Measurements from ENCODE around the gene MAGI1. TPM values are rescaled to one million over a fixed set of nuclear protein-coding genes. Genes with fewer than 3 reads are reported as not detected.

The MAGI1 gene
- polyA plus RNA-seq, 1 of the 3 experiments (the other 2 are of a cell fraction) = 10.3 TPM

- peaks cover 4% of the 10 kb centered on the region for H3F3A ChIP-seq (replicated peaks; ENCODE audit: insufficient read depth)
- peaks cover 34% of the 10 kb centered on the region; the same call in 1 of the 2 replicates for H3K79me2 ChIP-seq (ENCODE audit: insufficient read depth)
- H2AFZ ChIP-seq (ENCODE audit: low read depth) = no peak overlapping the region
- DNase-seq = no peak
- peak overlapping the region; percentile 18 to 43; a peak in 1 of 4 replicates for H3K27ac ChIP-seq (ENCODE audit: low read depth in 2 of 2, low read length in 1 of 2)
- no peak overlapping the region for H3K9ac ChIP-seq
- H4K20me1 ChIP-seq (ENCODE audit: insufficient read depth) = no peaks in the 10 kb centered on the region; the same call in 1 of the 2 replicates
- no peaks in the 10 kb centered on the region for H3K36me3 ChIP-seq (replicated peaks in 1 of 2; ENCODE audit: control insufficient read depth in 1 of 2, insufficient read depth in 2 of 2, low read length in 1 of 2)
- H3K9me3 ChIP-seq = no peaks in the 10 kb centered on the region
- 0 out of 2 replicates have a peak overlapping the region, but pooled peaks have one; percentile 14 for H3K4me2 ChIP-seq
- ChIA-PET POLR2A (no interaction called here), CTCF (no interaction called here)
- no peaks in the 10 kb centered on the region for H3K27me3 ChIP-seq (ENCODE audit: insufficient read depth)
- 43% methylated on average over 4 of the region's 4 CpGs for WGBS (ENCODE audit: low lambda C conversion rate)
- TF ChIP-seq FOSL2 (IDR thresholded peaks at IDR 0.05; ENCODE audit: borderline replicate concordance, low read depth) = peak; percentile 45; the same call in 1 of the 2 replicates
- TF ChIP-seq TCF12 (IDR thresholded peaks at IDR 0.05) = peak; percentile 17; the same call in 1 of the 2 replicates
- no peak for TF ChIP-seq TEAD4 (IDR thresholded peaks at IDR 0.05; ENCODE audit: borderline replicate concordance, insufficient read depth)
- peak; percentile 75 for TF ChIP-seq NFIC (IDR thresholded peaks at IDR 0.05; ENCODE audit: borderline replicate concordance)
- TF ChIP-seq ELF1 (IDR thresholded peaks at IDR 0.05) = peak; percentile 15; the same call in 1 of the 2 replicates
- no peaks in the 10 kb centered on the region for H3K9me2 ChIP-seq
- H3K4me3 ChIP-seq (ENCODE audit: low read depth in 2 of 2, low read length in 1 of 2) = no peak overlapping the region
- H3K4me1 ChIP-seq (ENCODE audit: control insufficient read depth in 1 of 2, insufficient read depth in 2 of 2, low read depth in 1 of 2, low read length in 1 of 2) = no peaks in the 10 kb centered on the region; a peak in 2 of 4 replicates
Observed at GRCh38 chr3:65851827-65852226, 186.9 kb downstream of the MAGI1 start.

GRCh38 chr3:65850261-65850660 lies 188.5 kb downstream of the MAGI1 start:
- no peak overlapping the region for H3K27ac ChIP-seq (ENCODE audit: low read depth in 2 of 2, low read length in 1 of 2)
- TF ChIP-seq MEF2A (IDR thresholded peaks at IDR 0.05; ENCODE audit: borderline replicate concordance, low read depth) (no peak), FOXJ3 (CRISPR knock-in tag; IDR thresholded peaks at IDR 0.05) (no peak), SIN3A (IDR thresholded peaks at IDR 0.05; ENCODE audit: borderline replicate concordance, low read depth, low read length) (no peak), FOSL2 (IDR thresholded peaks at IDR 0.05; ENCODE audit: borderline replicate concordance, low read depth) (no peak), ELF1 (IDR thresholded peaks at IDR 0.05) (no peak), CHD2 (IDR thresholded peaks at IDR 0.05; ENCODE audit: low read length, partially characterized antibody) (no peak), RFX5 (IDR thresholded peaks at IDR 0.05; ENCODE audit: low read length) (no peak), GATA2 (CRISPR knock-in tag; IDR thresholded peaks at IDR 0.05) (no peak), FOXM1 (IDR thresholded peaks at IDR 0.05; ENCODE audit: low read depth) (no peak), YY1 (IDR thresholded peaks at IDR 0.05; ENCODE audit: low read depth) (no peak), TEAD4 (IDR thresholded peaks at IDR 0.05; ENCODE audit: borderline replicate concordance, insufficient read depth) (no peak)
- H3K9ac ChIP-seq = no peak overlapping the region
- CTCF ChIA-PET = no interaction called here
- no peaks in the 10 kb centered on the region; the same call in 1 of the 2 replicates for H4K20me1 ChIP-seq (ENCODE audit: insufficient read depth)
- H3K9me3 ChIP-seq = no peaks in the 10 kb centered on the region
- no peaks in the 10 kb centered on the region for H3K27me3 ChIP-seq (ENCODE audit: insufficient read depth)
- no peaks in the 10 kb centered on the region; a peak in 2 of 4 replicates for H3K4me1 ChIP-seq (ENCODE audit: control insufficient read depth in 1 of 2, insufficient read depth in 2 of 2, low read depth in 1 of 2, low read length in 1 of 2)
- POLR2A ChIA-PET = no interaction called here
- H3F3A ChIP-seq (replicated peaks; ENCODE audit: insufficient read depth) = peaks cover 4% of the 10 kb centered on the region
- peaks cover 34% of the 10 kb centered on the region; the same call in 1 of the 2 replicates for H3K79me2 ChIP-seq (ENCODE audit: insufficient read depth)
- H3K4me2 ChIP-seq = no peak overlapping the region
- H2AFZ ChIP-seq (ENCODE audit: low read depth) = no peak overlapping the region
- H3K9me2 ChIP-seq = no peaks in the 10 kb centered on the region
- no peaks in the 10 kb centered on the region for H3K36me3 ChIP-seq (replicated peaks in 1 of 2; ENCODE audit: control insufficient read depth in 1 of 2, insufficient read depth in 2 of 2, low read length in 1 of 2)
- no peak for DNase-seq
- H3K4me3 ChIP-seq (ENCODE audit: low read depth in 2 of 2, low read length in 1 of 2) = no peak overlapping the region
- 94% methylated on average over 3 of the region's 3 CpGs for WGBS (ENCODE audit: low lambda C conversion rate)

DNA sequence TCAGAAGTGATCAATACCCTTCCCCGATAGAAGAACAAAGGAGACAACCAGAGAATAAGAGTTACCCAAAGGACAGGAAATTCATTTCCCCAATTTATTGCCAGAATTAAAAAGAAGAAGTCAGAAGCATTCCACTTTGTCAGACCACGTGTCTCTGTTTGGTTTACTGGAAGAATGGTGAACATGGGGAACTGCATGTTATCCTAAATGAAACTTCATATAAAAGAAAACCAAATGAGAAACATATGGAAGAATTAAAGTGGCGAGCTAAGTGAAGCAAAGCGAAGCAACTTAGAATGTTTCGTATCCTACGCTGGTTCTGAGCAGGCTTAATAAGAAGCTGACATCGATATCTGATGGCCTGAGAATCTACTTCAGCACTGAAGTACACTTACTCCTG lies 190.7 kb downstream of the MAGI1 start:
- CTCF ChIA-PET = interaction anchor here (0.6 to 1.7 kb wide), 3 partner anchors 26 to 67 kb away, joined by 3 read pairs; no protein-coding TSS in a partner anchor
- peaks cover 4% of the 10 kb centered on the region for H3F3A ChIP-seq (replicated peaks; ENCODE audit: insufficient read depth)
- H3K4me2 ChIP-seq = no peak overlapping the region
- POLR2A ChIA-PET = no interaction called here
- H3K36me3 ChIP-seq (replicated peaks in 1 of 2; ENCODE audit: control insufficient read depth in 1 of 2, insufficient read depth in 2 of 2, low read length in 1 of 2) = no peaks in the 10 kb centered on the region
- 92% methylated on average over 7 of the region's 7 CpGs for WGBS (ENCODE audit: low lambda C conversion rate)
- no peaks in the 10 kb centered on the region; the same call in 1 of the 2 replicates for H4K20me1 ChIP-seq (ENCODE audit: insufficient read depth)
- H3K9me3 ChIP-seq = no peaks in the 10 kb centered on the region
- H3K9me2 ChIP-seq = no peaks in the 10 kb centered on the region
- no peaks in the 10 kb centered on the region for H3K27me3 ChIP-seq (ENCODE audit: insufficient read depth)
- no peak overlapping the region for H3K4me3 ChIP-seq (ENCODE audit: low read depth in 2 of 2, low read length in 1 of 2)
- no peak overlapping the region for H2AFZ ChIP-seq (ENCODE audit: low read depth)
- H3K9ac ChIP-seq = no peak overlapping the region
- H3K4me1 ChIP-seq (ENCODE audit: control insufficient read depth in 1 of 2, insufficient read depth in 2 of 2, low read depth in 1 of 2, low read length in 1 of 2) = no peaks in the 10 kb centered on the region; a peak in 2 of 4 replicates
- peaks cover 44% of the 10 kb centered on the region; the same call in 1 of the 2 replicates for H3K79me2 ChIP-seq (ENCODE audit: insufficient read depth)
- DNase-seq = no peak
- TF ChIP-seq, protein P1, sequence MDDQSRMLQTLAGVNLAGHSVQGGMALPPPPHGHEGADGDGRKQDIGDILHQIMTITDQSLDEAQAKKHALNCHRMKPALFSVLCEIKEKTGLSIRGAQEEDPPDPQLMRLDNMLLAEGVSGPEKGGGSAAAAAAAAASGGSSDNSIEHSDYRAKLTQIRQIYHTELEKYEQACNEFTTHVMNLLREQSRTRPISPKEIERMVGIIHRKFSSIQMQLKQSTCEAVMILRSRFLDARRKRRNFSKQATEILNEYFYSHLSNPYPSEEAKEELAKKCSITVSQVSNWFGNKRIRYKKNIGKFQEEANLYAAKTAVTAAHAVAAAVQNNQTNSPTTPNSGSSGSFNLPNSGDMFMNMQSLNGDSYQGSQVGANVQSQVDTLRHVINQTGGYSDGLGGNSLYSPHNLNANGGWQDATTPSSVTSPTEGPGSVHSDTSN (IDR thresholded peaks at IDR 0.05) = no peak
- TF ChIP-seq CHD2 (IDR thresholded peaks at IDR 0.05; ENCODE audit: low read length, partially characterized antibody) (no peak), TCF12 (IDR thresholded peaks at IDR 0.05) (no peak), RFX5 (IDR thresholded peaks at IDR 0.05; ENCODE audit: low read length) (no peak)
- no peak overlapping the region for H3K27ac ChIP-seq (ENCODE audit: low read depth in 2 of 2, low read length in 1 of 2)

Data from SK-N-SH (cell line).